IPS DF 6.9 (cell line): ENCODE data around the gene SLC38A8.

Experiments used
- DNase-seq: peaks from one replicate; pipeline ENCODE4 v3.0.0-alpha.2; 2013; ENCODE audit warnings: low read depth, low spot score
- H3K27ac ChIP-seq: one replicate; pipeline ENCODE4 v1.5.1; 2013; ENCODE audit warnings: low read length, control low read depth
- H3K27me3 ChIP-seq: 2 replicates; pipeline ENCODE4 v1.6.1; 2013; ENCODE audit warnings: mild to moderate bottlenecking, low read length; ENCODE audit not compliant: control insufficient read depth, insufficient read depth
- H3K36me3 ChIP-seq: 2 replicates; pipeline ENCODE4 v1.6.1; 2013; ENCODE audit warnings: low read length; ENCODE audit not compliant: control insufficient read depth, insufficient read depth
- H3K4me1 ChIP-seq: 2 replicates; pipeline ENCODE4 v1.6.1; 2013; ENCODE audit warnings: low read length; ENCODE audit not compliant: control insufficient read depth, insufficient read depth
- H3K4me3 ChIP-seq: 2 replicates; pipeline ENCODE4 v1.5.1; 2013; ENCODE audit warnings: mild to moderate bottlenecking, low read length
- H3K9me3 ChIP-seq: 2 replicates; pipeline ENCODE4 v1.6.1; 2013; ENCODE audit warnings: low read length, inconsistent platforms; ENCODE audit not compliant: control insufficient read depth, insufficient read depth
- WGBS: extraction: QIAGEN DNeasy Blood & Tissue Kit; methylation state at CpG from one replicate; pipeline ENCODE4 v1.1.7; 2013; ENCODE audit warnings: mixed read lengths, missing lambda C conversion rate; ENCODE audit not compliant: insufficient read length, insufficient coverage; 5-methylcytosine and 5-hydroxymethylcytosine counted together

Gene SLC38A8

DNA sequence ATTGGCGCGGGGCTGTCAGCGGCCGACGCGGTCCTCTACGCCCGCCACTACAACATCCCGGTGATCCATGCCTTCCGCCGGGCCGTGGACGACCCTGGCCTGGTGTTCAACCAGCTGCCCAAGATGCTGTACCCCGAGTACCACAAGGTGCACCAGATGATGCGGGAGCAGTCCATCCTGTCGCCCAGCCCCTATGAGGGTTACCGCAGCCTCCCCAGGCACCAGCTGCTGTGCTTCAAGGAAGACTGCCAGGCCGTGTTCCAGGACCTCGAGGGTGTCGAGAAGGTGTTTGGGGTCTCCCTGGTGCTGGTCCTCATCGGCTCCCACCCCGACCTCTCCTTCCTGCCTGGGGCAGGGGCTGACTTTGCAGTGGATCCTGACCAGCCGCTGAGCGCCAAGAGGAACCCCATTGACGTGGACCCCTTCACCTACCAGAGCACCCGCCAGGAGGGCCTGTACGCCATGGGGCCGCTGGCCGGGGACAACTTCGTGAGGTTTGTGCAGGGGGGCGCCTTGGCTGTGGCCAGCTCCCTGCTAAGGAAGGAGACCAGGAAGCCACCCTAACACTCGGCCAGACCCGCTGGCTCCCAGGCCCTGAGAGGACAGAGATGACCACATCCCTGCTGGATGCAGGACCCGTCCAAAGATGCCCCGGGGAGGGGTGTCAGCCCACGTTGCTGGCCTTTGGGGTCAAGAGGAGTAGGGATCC is 77.0 kb downstream of the SLC38A8 start:
- Histone ChIP-seq H3K27ac (no peak overlapping the region), H3K4me3 (no peak overlapping the region), H3K4me1 (0 out of 2 replicates have a peak, but pooled peaks cover 3% of the 10 kb centered on the region), H3K27me3 (peaks cover 4% of the 10 kb centered on the region; the same call in 1 of the 2 replicates), H3K36me3 (no peaks in the 10 kb centered on the region), H3K9me3 (no peaks in the 10 kb centered on the region)
- WGBS, result no CpG with 5 or more reads among the region's 36 CpGs
- DNase-seq, result no peak

DNA sequence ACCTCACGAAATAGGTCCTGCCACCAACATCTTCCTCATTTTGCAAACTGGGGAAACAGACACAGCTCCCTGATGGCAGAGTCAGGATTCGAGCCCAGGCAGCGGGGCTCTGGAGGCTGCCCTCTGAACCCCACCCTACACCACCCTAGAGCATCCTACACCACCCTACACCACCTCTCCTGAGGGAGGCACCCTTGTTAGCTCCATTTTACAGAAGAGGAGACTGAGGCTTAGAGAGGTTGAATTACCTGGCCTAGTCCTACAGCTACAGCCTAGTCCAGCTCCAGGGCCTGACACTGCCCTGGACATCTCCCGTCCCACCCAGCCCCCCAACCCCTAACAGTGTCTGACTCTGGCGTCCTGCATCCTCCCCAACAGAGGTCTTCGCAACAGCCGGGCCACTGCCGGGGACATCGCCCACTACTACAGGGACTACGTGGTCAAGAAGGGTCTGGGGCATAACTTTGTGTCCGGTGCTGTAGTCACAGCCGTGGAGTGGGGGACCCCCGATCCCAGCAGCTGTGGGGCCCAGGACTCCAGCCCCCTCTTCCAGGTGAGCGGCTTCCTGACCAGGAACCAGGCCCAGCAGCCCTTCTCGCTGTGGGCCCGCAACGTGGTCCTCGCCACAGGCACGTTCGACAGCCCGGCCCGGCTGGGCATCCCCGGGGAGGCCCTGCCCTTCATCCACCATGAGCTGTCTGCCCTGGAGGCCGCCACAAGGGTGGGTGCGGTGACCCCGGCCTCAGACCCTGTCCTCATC is 77.7 kb downstream of the SLC38A8 start:
- H3K4me3 ChIP-seq, result no peak overlapping the region
- H3K36me3 ChIP-seq, result no peaks in the 10 kb centered on the region
- no peak overlapping the region for H3K27ac ChIP-seq
- no peak for DNase-seq
- H3K4me1 ChIP-seq, result 0 out of 2 replicates have a peak, but pooled peaks cover under 1% of the 10 kb centered on the region
- peaks cover 4% of the 10 kb centered on the region; the same call in 1 of the 2 replicates for H3K27me3 ChIP-seq
- no CpG with 5 or more reads among the region's 26 CpGs for WGBS
- H3K9me3 ChIP-seq, result no peaks in the 10 kb centered on the region

DNA sequence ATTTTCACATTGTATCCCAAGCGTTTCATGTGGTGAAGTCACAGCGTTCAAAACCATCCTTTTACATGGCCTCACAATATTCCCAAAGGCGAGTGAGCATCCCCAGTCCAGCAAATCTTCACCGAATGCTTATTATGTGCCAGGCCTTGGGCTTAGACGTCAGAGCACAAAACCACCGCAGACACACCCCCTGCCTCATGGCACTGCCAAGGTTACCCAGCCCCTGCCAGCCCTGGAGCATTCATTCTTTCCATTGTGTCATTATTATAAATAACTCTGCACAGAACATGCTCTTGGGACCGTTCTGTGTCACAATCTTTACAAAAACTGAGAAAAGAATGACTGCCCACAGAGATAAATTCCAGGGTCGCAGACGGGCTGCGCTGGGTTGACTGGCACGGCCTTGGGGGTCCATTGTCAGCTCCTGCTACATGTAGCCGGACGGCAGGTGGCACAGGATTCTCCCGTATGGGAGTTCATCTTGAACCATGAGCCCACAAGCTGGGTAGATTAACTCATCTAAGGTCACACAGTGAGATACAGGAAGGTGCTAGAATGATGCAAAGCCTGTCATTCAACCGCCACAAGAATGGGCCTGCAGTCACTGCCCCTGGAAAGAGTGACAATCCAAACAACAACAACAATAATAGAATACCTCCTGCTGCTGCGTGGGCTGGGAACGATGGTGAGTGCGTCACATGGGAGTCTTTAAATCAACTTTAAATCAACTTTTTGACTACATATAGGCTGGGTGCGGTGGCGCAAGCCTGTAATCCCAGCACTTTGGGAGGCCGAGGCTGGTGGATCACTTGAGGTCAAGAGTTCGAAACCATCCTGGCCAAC is 79.1 kb downstream of the SLC38A8 start:
- no peak overlapping the region for H3K4me3 ChIP-seq
- WGBS, result no CpG with 5 or more reads among the region's 22 CpGs
- no peaks in the 10 kb centered on the region for H3K36me3 ChIP-seq

DNA sequence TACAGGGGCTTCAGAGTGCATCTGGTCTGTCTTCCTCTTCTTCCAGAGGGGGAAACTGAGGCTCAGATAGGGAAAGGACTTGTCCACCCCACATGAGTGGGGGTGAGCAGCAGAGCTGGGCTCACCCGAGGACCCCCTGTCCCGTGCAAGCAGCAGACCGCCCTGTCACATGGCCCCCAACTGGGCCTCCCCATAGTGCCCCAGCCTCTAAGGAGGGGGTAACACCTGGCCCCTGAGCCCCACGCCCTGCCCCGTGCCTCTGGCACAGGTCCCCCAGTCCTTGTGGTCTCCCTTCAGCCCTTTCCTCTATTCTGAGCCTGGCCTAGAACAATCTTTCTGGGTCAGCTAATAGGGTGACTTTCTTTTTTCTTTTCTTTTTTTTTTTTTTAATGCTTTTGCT is 81.0 kb downstream of the SLC38A8 start:
- Histone ChIP-seq H3K4me3 (no peak overlapping the region), H3K27me3 (no peaks in the 10 kb centered on the region), H3K9me3 (no peaks in the 10 kb centered on the region), H3K36me3 (no peaks in the 10 kb centered on the region), H3K27ac (no peak overlapping the region), H3K4me1 (no peaks in the 10 kb centered on the region)
- no peak for DNase-seq
- no CpG with 5 or more reads among the region's 5 CpGs for WGBS

More for the DNA sequence above, 79.1 kb downstream of the SLC38A8 start:
- no peaks in the 10 kb centered on the region for H3K27me3 ChIP-seq
- no peaks in the 10 kb centered on the region for H3K9me3 ChIP-seq
- DNase-seq, result no peak
- H3K4me1 ChIP-seq, result no peaks in the 10 kb centered on the region
- no peak overlapping the region for H3K27ac ChIP-seq

DNA sequence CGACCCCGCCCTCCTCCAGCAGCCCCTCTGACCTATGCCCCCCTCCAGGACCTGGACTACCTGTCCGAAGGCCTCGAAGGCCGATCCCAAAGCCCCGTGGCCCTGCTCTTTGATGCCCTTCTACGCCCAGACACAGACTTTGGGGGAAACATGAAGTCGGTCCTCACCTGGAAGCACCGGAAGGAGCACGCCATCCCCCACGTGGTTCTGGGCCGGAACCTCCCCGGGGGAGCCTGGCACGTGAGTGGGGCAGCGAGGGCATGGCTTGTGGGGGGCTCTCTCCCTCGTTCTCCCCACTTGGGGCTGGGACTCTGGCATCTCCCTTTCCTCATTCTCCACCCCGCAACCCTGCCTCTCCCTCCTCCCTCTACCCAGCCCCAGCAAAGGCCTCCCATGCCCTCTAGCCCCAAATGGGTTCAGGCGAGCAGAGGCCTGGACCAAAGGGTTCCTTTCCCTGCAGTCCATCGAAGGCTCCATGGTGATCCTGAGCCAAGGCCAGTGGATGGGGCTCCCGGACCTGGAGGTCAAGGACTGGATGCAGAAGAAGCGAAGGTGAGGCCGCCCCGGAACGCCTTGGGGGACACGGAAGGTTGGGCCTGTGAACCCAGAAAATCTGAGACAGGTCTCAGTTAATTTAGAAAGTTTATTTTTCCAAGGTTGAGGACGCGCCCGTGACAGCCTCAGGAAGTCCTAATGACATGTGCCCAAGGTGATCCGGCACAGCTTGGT is 81.9 kb downstream of the SLC38A8 start:
- Histone ChIP-seq H3K4me3 (no peak overlapping the region), H3K36me3 (no peaks in the 10 kb centered on the region), H3K27ac (no peak overlapping the region), H3K27me3 (no peaks in the 10 kb centered on the region), H3K9me3 (no peaks in the 10 kb centered on the region), H3K4me1 (no peaks in the 10 kb centered on the region)
- WGBS, result no CpG with 5 or more reads among the region's 29 CpGs
- DNase-seq, result no peak
